ENCODE data around the gene DDX59. TPM values are rescaled to one million over a fixed set of nuclear protein-coding genes. Genes with fewer than 3 reads are reported as not detected.

Gene DDX59
- total RNA-seq, 1 experiment from 2014 or later = 16.0 TPM

DNA sequence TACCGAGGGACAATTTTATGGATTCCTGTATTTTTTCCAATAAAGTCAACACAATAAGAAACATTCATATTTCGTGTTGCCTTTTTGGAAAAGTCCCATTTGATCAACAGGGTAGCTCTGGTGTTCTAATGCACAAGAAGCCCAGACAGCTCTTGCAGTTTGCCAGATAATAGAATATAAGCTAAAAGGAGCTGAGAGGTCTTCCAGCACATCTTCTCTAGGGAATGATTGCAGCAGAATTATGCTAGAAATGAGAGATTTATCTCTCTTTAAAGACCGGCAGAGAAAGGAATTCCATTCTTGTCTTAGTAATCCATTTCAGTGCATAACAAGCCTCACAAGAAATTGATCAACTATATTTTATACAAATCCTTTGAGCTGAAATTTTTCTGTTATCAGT is 25.0 kb upstream of the DDX59 start (continued):
- TF ChIP-seq, protein P1, sequence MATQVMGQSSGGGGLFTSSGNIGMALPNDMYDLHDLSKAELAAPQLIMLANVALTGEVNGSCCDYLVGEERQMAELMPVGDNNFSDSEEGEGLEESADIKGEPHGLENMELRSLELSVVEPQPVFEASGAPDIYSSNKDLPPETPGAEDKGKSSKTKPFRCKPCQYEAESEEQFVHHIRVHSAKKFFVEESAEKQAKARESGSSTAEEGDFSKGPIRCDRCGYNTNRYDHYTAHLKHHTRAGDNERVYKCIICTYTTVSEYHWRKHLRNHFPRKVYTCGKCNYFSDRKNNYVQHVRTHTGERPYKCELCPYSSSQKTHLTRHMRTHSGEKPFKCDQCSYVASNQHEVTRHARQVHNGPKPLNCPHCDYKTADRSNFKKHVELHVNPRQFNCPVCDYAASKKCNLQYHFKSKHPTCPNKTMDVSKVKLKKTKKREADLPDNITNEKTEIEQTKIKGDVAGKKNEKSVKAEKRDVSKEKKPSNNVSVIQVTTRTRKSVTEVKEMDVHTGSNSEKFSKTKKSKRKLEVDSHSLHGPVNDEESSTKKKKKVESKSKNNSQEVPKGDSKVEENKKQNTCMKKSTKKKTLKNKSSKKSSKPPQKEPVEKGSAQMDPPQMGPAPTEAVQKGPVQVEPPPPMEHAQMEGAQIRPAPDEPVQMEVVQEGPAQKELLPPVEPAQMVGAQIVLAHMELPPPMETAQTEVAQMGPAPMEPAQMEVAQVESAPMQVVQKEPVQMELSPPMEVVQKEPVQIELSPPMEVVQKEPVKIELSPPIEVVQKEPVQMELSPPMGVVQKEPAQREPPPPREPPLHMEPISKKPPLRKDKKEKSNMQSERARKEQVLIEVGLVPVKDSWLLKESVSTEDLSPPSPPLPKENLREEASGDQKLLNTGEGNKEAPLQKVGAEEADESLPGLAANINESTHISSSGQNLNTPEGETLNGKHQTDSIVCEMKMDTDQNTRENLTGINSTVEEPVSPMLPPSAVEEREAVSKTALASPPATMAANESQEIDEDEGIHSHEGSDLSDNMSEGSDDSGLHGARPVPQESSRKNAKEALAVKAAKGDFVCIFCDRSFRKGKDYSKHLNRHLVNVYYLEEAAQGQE (IDR thresholded peaks at IDR 0.05; ENCODE audit: low read depth) = no peak
- TF ChIP-seq SRF (IDR thresholded peaks at IDR 0.05; ENCODE audit: low read depth) (no peak), JUND (IDR thresholded peaks at IDR 0.05) (no peak), EZH2 (IDR thresholded peaks at IDR 0.05) (no peak), POLR2AphosphoS5 (IDR thresholded peaks at IDR 0.05; ENCODE audit: low read depth, low read length) (no peak)

DNA sequence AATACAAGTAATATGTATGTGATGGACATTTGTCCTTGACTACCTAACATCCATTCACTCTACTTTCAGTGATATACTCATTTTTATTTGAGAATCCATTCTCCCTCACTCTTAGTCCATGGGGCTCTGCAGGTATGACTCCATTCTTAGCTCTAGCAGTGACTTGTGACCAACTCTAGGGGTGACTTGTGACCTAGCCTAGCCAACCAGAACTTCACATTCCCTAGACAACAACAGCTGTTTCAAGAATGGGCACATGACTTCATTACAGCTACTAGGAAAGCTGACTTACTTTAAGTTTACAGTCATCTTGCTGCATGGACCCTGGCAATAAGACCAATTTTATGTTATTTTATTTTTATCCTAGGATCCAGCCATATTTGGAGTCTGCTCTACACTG is 23.6 kb upstream of the DDX59 start:
- no peaks in the 10 kb centered on the region for H3K27me3 ChIP-seq (ENCODE audit: insufficient read depth, low read length)
- no peaks in the 10 kb centered on the region for H4K20me1 ChIP-seq (ENCODE audit: insufficient read depth)
- H3K4me2 ChIP-seq (ENCODE audit: low read length) = no peak overlapping the region
- H3K9ac ChIP-seq (ENCODE audit: low read length) = no peak overlapping the region
- ATAC-seq (peak; percentile 63), DNase-seq (ENCODE audit: low read depth, low spot score) (no peak)
- H3K79me2 ChIP-seq (ENCODE audit: insufficient read depth, low read length) = no peaks in the 10 kb centered on the region
- ChIA-PET POLR2A (interaction anchor here (1.0 kb wide), 1 partner anchor 18 kb away, joined by 3 read pairs; no protein-coding TSS in a partner anchor), RAD21 (ENCODE audit: low non-redundant PET in 1 of 2, low total read pairs in 2 of 2, uncharacterized antibody in 2 of 2, unreplicated experiment in 2 of 2) (no interaction called here), CTCF (no interaction called here)
- no peaks in the 10 kb centered on the region for H3K9me2 ChIP-seq (ENCODE audit: insufficient read depth)
- BruUV-seq (replicated peaks) = no TSS peak
- TF ChIP-seq CEBPB (IDR thresholded peaks at IDR 0.05; ENCODE audit: low read depth) = no peak
- TF ChIP-seq FOSL1 (IDR thresholded peaks at IDR 0.05; ENCODE audit: low read depth) = no peak
- no peak for TF ChIP-seq POLR2A (IDR thresholded peaks at IDR 0.05; ENCODE audit: borderline replicate concordance, extremely low read depth, insufficient read depth, insufficient read length)
- TF ChIP-seq YY1 (IDR thresholded peaks at IDR 0.05; ENCODE audit: extremely low read depth, insufficient replicate concordance, low read depth, low read length) = no peak
- TF ChIP-seq ZFX (IDR thresholded peaks at IDR 0.05) = no peak
- no peak for TF ChIP-seq POLR2AphosphoS5 (IDR thresholded peaks at IDR 0.05; ENCODE audit: low read depth, low read length)
- no peak overlapping the region for H3K4me3 ChIP-seq (replicated peaks in 1 of 2; ENCODE audit: low read depth in 1 of 2, low read length in 2 of 2)
- H2AFZ ChIP-seq (ENCODE audit: low read depth, low read length, poor library complexity, severe bottlenecking) = no peak overlapping the region
- H3K27ac ChIP-seq (ENCODE audit: low read depth, low read length) = no peak overlapping the region
- H3K36me3 ChIP-seq (ENCODE audit: control insufficient read depth in 1 of 2, insufficient read depth in 2 of 2, low read length in 2 of 2) = no peaks in the 10 kb centered on the region
- no peaks in the 10 kb centered on the region for H3K4me1 ChIP-seq (ENCODE audit: control insufficient read depth in 1 of 2, insufficient read depth in 2 of 2, low read length in 2 of 2)
- intact Hi-C loops (cut with micrococcal nuclease) = no loop called here
- no peaks in the 10 kb centered on the region for H3K9me3 ChIP-seq (ENCODE audit: control insufficient read depth in 1 of 2, insufficient read depth in 1 of 2, low read depth in 1 of 2, low read length in 2 of 2)
